H1 (cell line): ENCODE results near the gene DGCR6L.
"Not testable (repeated sequence)": the region's sequence is repeated elsewhere in the genome, so short reads cannot be mapped to it uniquely, and the experiment has no call there.

Experiments
- CREB1 ChIP-seq: IDR thresholded peaks from 2 replicates; pipeline ENCODE4 v1.6.1; 2012; ENCODE audit warnings: inconsistent platforms
- CTCF ChIP-seq, 3 experiments: IDR thresholded peaks; 1 replicate in 2 of 3; 2 replicates in 1 of 3; pipeline versions ENCODE4 v1.5.1 to v1.6.1; 2011; ENCODE audit warnings: low read length in 3 of 3, mild to moderate bottlenecking in 3 of 3, inconsistent platforms in 2 of 3, low read depth in 1 of 3, moderate library complexity in 1 of 3; ENCODE audit not compliant: insufficient read depth in 1 of 3; ENCODE audit errors: control extremely low read depth in 1 of 3
- EP300 ChIP-seq, 2 experiments: IDR thresholded peaks; 1 replicate in 1 of 2; 2 replicates in 1 of 2; pipeline ENCODE4 v1.6.1; 2011 to 2012; ENCODE audit warnings: low read depth in 2 of 2, low read length in 2 of 2, mild to moderate bottlenecking in 2 of 2, borderline replicate concordance in 1 of 2, inconsistent platforms in 1 of 2, moderate library complexity in 1 of 2
- EZH2 ChIP-seq: fragments of 200-600 bp; sonication (generic); IDR thresholded peaks from 2 replicates; pipeline ENCODE4 v1.7.1; 2012; ENCODE audit warnings: low read depth, mild to moderate bottlenecking, moderate library complexity, low read length, inconsistent platforms; ENCODE audit not compliant: severe bottlenecking
- GTF2F1 ChIP-seq: IDR thresholded peaks from 2 replicates; pipeline ENCODE4 v1.6.1; 2012; ENCODE audit warnings: low read depth, low read length, improper control_type of control experiment, borderline replicate concordance
- KDM1A ChIP-seq: fragments of 200-600, 300-600 bp; sonication (generic); IDR thresholded peaks from 2 replicates; pipeline ENCODE4 v1.7.1; 2016; ENCODE audit warnings: mild to moderate bottlenecking, low read length, borderline replicate concordance
- PHF8 ChIP-seq: fragments of 200-600 bp; sonication (generic); conservative IDR thresholded peaks from 2 replicates; pipeline ENCODE4 v1.7.1; 2012; ENCODE audit warnings: low read depth, mild to moderate bottlenecking, inconsistent platforms, low read length, moderate library complexity
- POLR2A ChIP-seq, 2 experiments: IDR thresholded peaks; 1 replicate in 1 of 2; 2 replicates in 1 of 2; pipeline ENCODE4 v1.6.1; 2011; ENCODE audit warnings: low read depth in 2 of 2, low read length in 2 of 2, mild to moderate bottlenecking in 2 of 2; ENCODE audit errors: control extremely low read depth in 1 of 2
- POLR2AphosphoS5 ChIP-seq: IDR thresholded peaks from 2 replicates; pipeline ENCODE4 v1.6.1; 2011; ENCODE audit warnings: low read depth, low read length
- SAP30 ChIP-seq: fragments of 300-600 bp; sonication (generic); IDR thresholded peaks from 2 replicates; pipeline ENCODE4 v1.7.1; 2012; ENCODE audit warnings: low read length, moderate library complexity, mild to moderate bottlenecking, inconsistent platforms; ENCODE audit not compliant: insufficient read depth, insufficient replicate concordance

DNA sequence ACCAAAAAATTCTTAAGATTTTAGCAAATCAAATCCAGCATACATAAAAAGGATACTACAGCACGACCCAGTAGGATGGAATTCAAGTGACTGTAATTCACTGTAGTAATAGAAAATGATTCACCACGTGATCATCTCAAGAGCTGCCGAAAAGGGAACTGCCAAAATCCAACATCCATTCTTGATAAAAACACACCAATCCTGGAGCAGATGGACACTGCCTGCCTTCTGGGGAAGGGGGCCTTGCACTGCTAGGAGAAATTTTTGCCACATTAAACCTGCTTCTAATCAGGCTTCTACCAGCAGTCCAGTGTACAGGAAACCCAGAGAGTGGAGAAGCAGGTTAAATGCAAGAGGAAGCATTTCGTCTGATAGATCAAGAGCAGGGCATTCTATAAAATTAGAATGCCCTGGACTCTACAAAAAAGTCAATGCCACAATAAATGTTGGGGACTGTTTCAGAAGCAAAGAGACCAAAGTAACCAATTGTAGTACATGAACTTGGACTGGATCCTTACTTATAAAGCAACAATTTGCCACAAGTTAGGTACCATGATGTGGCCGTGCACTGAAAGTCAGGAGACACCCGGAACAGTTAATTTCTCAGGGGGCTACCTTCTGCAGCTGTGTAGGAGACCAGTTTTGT, 1.7 kb downstream of the DGCR6L start:
- not testable (repeated sequence) for TF ChIP-seq CTCF (IDR thresholded peaks at IDR 0.05; ENCODE audit: control extremely low read depth in 1 of 3, insufficient read depth in 1 of 3, low read depth in 1 of 3, low read length in 3 of 3); POLR2A (IDR thresholded peaks at IDR 0.05; ENCODE audit: control extremely low read depth in 1 of 2, low read depth in 2 of 2, low read length in 2 of 2); SAP30; PHF8; EZH2; GTF2F1; EP300 (IDR thresholded peaks at IDR 0.05; ENCODE audit: borderline replicate concordance in 1 of 2, low read depth in 2 of 2, low read length in 2 of 2); POLR2AphosphoS5; CREB1; KDM1A
